ENCODE results near the gene NFE2L2.

GRCh38 chr2:177245010-177245422, 19.5 kb downstream of the NFE2L2 start:
- no peak for TF ChIP-seq CTCF (conservative IDR thresholded peaks at IDR 0.05; ENCODE audit: low read length)
- no peak for TF ChIP-seq EZH2phosphoT487 (IDR thresholded peaks at IDR 0.05; ENCODE audit: borderline replicate concordance, low read depth, low read length)
